ENCODE results near the gene ARHGEF17.

The ARHGEF17 gene

DNA sequence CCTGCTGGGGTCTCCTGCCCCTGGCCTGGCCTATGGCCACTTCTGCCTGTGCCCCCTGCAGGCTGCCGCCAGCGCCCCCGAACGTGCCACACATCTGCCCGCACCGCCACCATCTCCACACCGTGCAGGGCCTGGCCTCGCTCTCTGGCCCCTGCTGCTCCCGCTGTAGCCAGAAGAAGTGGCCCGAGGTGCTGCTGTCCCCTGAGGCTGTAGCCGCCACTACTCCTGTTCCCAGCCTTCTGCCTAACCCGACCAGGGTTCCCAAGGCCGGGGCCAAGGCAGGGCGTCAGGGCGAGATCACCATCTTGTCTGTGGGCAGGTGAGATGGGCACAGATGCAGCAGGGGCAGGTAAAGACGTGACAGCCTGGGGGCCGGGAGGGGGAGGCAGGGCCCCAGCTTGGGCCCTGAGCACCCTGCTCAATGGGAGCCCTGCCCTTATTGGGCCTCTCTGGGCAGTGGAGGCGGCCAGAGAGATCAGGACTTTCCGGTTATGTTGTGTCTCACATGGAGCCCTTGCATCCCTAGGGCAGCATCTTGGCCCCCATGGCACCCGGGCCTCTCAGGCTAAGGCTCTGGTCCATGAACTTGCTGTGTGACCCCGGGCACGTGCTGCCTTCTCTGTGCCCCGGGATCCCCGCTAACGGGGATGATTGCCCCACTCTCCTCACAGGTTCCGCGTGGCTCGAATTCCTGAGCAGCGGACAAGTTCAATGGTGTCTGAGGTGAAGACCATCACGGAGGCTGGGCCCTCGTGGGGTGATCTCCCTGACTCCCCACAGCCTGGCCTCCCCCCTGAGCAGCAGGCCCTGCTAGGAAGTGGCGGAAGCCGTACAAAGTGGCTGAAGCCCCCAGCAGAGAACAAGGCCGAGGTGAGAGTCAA lies 86.6 kb downstream of the ARHGEF17 start:
- H3K27ac ChIP-seq, result no peak overlapping the region

DNA sequence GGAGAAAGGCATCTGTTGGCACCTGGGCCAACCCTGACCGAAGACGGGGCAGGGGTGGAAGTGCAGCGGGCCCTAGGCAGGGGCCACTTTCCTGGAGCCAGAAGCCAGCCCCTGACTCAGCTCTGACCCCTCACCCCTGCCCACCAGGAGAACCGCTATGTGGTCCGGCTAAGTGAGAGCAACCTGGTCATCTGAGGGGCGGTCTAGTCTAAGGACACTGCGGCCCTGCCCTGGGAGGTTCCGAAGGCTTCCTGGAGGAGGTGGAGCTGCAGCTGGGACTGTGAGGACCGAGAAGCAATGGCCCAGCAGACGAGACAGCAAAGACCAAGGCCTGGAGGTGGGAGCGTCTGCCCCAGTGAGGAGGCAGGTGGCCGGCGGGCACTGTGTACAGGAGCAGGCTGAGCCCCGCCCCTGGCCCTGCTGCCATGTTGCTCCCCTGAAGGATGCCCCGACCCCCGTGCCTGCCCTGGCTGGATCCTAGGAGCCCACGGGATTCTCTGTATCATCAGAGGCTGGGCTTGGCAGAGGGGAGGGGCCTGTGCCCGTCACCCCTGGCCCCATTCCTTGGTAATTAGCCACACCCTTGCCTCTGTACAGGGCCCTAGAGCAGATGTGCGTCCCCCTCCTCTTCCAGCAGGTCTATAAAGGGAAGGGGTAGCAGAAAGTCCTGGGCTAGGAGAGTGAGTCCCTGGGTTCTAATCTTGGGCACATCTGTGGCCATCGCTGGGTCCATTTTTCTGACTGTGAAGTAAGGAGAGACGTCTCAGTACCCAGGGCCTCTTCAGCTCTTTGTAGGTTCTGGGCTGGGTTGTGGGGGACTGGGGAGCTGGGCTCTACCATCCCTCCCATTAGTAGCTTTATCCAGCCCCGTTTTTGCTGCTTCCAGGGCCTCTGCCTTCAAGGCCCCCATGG lies 87.5 kb downstream of the ARHGEF17 start:
- no peak overlapping the region for H3K4me3 ChIP-seq
- H3K27ac ChIP-seq, result peak overlapping the region in 1 of 21 experiments; percentile 16

More for the DNA sequence above, 86.6 kb downstream of the ARHGEF17 start:
- no peak overlapping the region for H3K4me3 ChIP-seq

DNA sequence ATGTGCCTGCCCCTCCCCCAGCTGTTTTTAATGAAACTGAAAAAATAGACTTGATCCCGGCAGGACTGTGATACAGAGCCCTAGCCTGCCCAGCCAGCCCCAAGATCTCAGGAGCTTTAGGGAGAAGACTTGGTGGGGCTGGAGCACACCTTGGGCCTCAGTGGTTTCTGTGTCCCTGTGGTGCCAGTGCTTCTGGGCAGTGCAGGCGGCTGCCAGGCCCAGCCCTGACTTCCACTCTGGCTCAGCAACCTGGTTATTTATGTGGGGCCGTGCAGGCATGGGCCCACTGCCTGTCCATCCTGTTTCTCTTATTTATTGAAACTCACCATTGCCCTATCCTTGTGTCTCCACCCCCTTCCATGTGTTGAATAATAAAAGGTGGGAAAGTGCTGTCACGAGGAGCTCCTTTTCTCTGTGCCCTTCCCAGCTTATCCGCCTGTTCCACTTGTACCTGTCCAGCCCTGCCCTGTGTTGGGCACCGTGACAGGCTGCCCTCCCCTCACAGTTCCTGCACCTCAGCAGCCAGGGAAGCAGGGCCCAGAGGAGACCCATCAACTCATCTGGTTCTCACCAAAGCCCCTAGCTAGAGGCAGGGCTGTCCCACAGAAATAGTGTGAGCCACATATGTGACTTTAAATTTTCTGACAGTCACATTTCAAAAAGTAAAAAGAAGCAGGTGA lies 88.3 kb downstream of the ARHGEF17 start:
- peak overlapping the region in 1 of 21 experiments; percentile 16 for H3K27ac ChIP-seq
- no peak overlapping the region for H3K4me3 ChIP-seq

DNA sequence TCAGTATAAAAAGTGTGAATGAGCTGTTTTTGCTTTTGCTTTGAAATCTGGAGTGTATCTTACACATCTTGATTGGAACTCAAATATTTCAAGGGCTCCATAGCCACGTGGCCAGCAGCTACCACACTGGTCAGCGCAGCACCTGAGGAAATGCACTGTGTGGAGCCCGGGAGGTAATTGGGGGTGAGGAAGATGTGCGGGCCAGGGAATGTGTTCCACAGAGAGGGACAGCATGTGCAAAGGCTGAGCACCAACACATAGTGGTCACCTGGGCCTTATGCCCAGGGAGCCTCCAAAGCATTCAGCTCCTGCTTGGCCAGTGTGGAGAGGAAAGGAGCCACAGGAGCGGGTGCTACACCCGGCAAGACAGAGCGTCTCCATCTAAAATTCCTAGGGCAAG lies 88.9 kb downstream of the ARHGEF17 start:
- Histone ChIP-seq H3K4me3 (no peak overlapping the region), H3K27ac (no peak overlapping the region)

DNA sequence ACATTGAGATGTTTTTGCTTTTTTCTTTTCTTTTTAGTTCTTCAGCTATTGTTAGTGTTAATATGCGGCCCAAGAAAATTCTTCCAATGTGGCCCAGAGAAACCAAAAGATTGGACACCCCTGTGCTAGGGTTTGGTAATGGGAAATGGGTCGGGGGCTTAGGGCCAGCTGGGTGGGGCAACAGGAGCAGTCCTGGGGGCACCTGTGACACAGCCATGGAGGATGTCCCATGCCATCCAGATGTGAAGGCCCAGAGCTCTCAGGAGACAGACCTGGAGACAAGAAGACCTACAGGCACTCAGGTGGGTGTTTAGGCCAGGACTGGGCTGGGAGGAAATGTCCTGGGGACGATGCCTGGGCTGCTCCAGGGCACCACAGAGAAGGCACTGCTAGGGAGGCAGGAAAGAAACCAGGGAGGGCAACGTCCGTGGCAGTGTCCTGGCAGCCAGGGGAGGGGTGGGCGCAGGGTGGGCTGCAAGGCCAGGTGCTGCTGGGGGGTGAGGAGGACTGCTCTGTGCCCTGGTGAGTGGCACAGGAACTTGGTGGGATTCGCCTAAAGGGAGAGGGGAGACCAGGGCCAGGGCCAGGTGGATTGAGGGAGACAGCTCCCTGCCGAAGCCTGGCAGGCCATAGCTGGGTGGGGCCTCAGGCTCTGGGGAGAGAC lies 89.5 kb downstream of the ARHGEF17 start:
- H3K4me3 ChIP-seq, result no peak overlapping the region
- no peak overlapping the region for H3K27ac ChIP-seq

DNA sequence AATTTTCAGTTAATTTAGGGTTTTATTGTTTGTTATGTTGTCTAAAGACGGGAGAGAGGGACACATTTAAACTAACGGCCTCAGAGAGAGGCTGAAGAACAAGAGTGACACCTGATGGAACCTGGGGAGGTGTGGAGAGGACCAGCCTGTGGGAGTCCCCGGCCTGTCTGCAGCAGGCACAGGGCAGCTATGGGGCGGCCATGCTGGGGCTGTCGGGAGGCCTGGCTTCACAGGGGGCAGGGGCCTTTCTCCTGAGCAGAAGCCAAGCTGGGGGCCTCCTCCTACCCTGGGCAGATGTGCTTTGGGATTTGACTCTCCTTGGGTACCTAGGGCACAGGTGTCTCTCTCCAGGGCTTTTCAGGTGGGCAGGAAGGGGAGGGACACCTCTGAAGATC lies 90.1 kb downstream of the ARHGEF17 start:
- H3K4me3 ChIP-seq, result no peak overlapping the region
- H3K27ac ChIP-seq, result no peak overlapping the region

DNA sequence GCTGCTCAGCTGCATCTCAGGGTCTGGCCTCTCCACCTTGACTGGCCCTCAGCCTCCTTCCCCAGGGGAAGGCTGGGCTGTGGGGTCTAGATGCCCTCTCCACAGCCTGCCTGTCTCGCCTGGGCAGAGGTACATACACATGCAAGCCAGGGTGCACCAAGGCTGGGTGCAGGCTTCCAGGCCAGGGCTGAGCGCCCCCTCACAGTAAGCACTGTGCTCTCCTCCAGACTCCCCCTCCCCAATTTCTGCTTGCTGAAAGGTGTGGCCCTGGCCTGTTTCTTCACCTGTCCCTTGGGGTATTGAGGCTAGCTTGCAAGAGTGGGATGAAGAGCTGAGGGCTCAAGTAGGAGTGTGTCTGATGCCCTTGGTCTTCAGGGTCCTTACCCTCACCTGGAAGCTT lies 90.6 kb downstream of the ARHGEF17 start:
- Histone ChIP-seq H3K27ac (no peak overlapping the region), H3K4me3 (no peak overlapping the region)

DNA sequence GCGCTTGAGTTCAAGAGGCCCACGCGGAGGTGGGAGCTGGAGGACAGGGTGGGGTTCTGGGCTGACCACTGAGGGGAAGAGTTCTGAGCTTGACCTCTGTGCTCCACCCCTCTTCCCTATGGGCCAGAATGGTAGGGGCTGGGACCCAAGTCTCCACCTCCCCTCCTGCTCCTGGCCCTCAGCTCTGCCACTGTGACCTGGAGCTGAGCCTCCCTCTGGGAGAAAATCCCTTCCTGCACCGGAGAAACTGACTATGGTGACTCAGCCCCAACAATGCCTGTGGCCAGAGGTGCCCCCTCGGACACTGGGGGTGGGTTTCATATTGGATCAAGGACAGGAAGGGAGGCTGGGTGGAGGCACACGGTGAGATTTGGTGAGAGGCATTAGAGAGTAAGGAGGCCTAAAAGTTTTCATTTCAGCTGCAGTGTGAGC lies 91.1 kb downstream of the ARHGEF17 start:
- Histone ChIP-seq H3K4me3 (no peak overlapping the region), H3K27ac (peak overlapping the region in 2 of 21 experiments; percentile 3 to 12)

DNA sequence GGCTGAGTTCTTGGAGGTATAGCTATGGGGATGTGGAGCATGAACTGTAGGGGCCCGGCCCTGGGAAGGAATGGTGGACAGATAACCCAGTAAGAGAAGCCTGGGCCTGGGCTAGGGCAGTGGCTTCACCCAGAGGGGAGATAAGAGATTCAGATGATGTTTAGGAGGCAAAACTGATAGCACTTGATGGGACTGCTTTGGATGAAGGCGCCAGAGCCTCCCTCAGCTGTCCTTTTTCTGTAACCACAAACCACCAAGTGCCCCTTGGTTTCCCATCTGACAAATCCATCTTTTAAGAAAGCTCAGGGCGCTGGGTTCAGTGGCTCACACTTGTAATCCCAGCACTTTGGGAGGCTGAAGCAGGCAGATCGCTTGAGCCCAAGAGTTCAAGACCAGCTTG lies 91.6 kb downstream of the ARHGEF17 start:
- Histone ChIP-seq H3K4me3 (no peak overlapping the region), H3K27ac (peak overlapping the region in 3 of 21 experiments; percentile 2 to 12 (median 3))

DNA sequence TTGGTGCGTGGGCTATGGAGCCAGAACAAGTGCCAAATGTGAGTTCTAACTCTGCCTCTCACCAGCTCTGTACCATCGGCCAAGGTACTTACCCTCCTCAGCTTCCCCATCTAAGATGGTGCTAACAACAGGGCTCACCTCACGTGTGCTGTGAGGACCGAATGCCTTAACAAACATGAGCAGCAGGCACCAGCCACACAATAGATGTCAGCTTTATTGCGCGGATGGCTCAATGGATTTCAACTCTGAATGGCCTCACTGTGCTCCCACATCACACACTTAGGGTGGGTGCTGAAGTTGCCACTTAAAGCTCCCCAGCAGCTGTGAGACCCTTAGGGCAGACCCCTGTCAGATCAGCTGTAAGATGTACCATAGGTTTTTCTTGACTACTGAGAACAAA lies 92.2 kb downstream of the ARHGEF17 start:
- H3K4me3 ChIP-seq, result no peak overlapping the region
- H3K27ac ChIP-seq, result peak overlapping the region in 1 of 21 experiments; percentile 16

DNA sequence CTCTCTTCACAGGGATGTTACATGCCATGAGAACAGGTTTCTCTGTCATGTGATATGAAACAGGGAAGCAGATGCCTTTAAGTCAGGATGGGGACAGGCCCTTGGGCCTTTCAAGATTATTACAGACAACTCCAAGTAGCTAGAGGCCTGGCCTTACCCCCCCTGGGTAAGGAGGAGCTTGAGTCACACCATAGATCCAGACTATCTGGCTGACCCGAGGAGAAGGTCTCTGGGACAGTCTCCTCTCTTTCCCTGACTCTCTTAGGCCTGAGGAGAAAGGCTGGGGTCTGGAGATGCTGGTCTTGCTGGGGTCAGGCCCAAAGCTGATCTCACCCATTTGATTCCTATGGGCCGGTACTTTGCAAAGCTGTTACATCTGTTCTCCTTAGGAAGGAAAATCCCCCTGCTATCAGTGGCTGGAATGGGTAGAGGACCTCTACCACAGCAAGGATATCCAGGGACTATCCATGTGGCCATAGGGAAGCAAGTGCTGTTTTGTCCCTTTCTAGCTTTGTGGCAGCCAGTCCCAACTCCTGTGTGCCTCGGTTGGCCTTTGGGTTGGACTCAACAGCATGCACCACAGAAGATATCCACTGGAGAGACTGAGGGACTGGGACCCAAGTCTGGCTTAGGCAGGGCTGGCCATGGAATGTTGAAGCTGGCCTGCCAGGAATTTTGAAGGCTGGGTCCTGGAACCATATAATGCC lies 93.3 kb downstream of the ARHGEF17 start:
- no peak overlapping the region for H3K27ac ChIP-seq
- H3K4me3 ChIP-seq, result no peak overlapping the region

DNA sequence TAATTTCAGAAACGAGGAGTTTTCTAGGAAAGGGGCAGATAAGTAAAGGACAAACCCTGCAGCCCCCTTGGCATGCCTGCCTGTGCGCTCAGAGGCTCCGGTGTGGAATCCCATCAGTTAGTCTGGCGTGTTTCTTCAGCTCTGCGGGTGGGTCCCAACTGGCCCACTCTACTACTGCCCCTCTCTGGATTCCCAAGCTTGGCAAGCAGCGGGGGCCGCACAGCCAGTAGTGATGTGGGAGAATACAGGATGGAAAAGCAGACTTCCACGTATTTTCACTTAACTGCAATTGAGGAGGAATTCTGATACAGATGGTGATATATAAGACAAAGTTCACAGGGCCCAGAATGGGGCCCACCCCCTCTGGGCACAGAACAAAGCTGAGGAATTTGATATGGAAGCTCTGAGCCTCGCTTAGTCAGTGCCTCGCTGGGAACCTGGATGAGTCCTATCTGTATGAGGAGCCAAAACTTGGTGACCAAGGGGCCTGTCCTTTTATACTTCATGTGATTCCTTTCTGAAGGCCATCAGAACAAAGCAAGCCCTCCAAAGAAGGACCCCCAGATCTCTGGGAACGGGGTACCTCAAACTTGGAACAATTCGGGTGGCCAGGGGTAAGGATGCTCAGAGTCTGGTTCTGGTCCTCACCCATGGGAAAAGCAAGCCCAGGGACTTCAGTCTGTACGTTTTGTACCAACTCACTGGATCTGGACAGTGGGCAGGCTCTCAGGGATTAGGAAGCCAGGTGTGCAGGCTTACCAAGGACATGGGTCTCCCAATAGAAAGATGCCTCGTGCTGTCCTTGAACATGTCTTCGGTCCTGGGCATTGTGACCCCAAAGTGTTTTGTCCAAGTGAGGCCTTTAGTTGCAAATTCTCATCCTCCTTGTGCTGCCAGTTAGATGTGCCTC lies 94.1 kb downstream of the ARHGEF17 start:
- no peak overlapping the region for H3K4me3 ChIP-seq
- no peak overlapping the region for H3K27ac ChIP-seq

DNA sequence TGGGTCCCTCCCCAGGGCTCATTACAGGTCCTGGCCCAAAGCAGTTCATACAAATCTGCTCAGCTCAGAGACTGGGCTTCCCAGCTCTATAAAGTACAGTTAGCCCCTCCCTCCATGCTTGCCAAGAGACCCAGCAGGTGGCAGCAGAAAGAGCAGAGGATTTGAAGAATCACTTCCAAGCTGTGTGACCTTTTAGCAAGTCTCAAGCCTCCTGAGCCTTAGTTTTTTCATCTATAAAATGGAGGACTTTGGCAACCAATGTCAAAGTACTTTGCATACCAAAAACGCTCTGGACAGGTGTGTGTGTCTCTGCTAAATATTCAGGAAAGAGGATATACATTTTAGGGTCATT lies 94.7 kb downstream of the ARHGEF17 start:
- Histone ChIP-seq H3K4me3 (no peak overlapping the region), H3K27ac (no peak overlapping the region)

DNA sequence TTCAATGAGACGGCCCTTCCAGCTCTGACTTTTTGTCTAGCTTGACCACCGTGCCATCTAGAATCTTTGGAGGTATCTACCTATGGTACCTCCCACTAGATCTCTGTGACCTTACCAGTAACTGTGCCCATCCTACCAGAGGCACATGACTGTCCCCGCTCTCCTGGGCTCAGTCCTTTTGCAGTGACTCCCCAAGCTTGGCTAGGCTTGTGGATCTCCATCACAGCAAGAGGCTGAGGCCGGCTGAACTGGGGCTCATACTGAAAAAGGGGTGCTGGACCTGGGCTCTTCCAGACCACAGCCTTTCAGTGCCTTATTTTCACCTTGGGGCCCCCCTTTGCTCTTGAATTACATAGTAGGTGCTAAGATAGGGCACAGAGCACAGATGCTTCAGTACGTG lies 95.5 kb downstream of the ARHGEF17 start:
- H3K4me3 ChIP-seq, result no peak overlapping the region

DNA sequence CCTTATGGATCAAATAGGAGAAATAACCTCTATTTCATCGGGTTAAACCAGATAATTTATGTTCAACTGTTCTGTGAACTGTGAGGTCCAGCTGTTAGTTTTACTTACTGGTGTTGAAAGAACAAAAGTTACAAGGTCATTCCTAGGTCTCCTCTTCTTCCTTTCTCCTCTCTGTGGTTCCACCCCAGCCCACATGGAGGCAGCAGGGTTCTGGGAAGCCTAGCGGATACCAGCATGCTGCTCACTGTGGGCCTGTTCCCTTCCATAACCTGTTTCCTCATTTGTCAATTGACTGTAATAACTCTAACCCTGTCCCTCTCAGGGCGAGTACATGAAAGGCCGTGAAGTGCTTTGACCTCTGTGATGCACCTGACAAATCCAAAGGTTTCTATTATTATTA lies 96.0 kb downstream of the ARHGEF17 start:
- Histone ChIP-seq H3K27ac (no peak overlapping the region), H3K4me3 (no peak overlapping the region)

More for the DNA sequence above, 95.5 kb downstream of the ARHGEF17 start:
- H3K27ac ChIP-seq, result no peak overlapping the region

DNA sequence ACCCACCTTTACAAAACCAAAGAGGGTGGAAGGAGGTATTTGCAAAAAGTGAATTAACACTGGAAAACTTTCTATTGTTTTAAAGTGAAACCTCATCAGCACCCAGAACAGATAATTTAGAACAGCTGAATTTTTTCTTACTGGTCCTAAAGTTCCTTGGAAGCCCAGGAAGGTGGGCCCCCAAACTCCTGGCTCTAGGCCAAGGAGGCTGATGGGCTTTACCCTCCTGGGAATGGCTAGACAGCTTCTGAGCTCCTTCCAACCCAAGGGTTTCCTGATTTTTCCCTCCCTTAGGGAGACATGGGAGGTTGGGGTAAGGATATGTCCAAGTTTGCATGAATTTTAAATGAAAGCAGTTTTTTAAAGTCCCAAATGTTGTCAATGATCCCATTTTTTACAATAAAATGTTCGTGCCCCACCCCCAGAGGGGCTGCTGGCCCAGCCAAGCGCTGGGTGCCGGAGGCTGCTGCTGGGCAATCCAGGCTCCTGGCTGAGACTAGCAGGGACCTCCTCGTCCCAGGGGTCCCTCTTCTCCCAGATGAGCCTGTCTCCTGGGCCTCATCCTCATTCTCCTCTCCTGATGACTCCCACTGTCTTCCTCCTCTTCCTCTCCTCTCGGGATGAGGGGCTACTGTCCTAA lies 96.5 kb downstream of the ARHGEF17 start:
- Histone ChIP-seq H3K27ac (no peak overlapping the region), H3K4me3 (no peak overlapping the region)

DNA sequence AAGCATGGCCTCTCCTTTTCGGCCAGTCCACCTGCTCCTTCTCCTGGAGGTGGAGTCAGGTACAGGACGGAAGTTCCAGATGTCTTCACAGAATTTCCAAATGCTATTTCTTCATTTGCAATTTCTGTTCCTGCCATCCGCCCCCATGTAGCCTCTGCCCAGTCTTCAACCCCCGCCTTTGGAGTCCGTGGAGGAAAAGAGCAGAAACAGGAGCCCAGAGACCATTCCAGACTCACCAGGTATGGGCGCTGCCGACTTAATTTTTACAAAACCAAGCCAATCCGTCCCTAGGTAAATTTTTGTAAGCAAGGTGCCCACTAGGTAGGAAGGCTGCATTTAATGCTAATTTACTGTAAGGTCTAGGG lies 97.1 kb downstream of the ARHGEF17 start:
- peak overlapping the region in 1 of 21 experiments; percentile 20 for H3K27ac ChIP-seq
- H3K4me3 ChIP-seq, result no peak overlapping the region

DNA sequence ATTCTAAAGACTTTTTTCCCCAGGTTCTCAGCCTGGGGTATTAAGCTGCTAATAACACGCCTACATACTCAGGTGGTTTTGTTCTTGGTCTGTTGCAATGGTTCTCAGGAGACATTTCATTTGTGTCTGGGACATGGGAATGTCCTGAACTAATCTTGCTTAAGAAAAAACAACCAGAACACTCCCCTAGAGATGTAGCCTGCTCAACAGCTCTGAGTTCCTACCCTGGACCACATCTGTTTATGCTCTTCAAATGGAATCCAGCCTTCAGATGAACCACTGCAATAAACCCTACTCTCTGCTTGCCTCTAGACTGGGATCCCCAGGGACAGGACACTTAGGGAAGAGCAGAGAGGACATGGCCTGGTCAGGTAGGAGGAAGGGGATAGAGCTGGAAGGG lies 98.1 kb downstream of the ARHGEF17 start:
- H3K4me3 ChIP-seq, result no peak overlapping the region
- no peak overlapping the region for H3K27ac ChIP-seq

All from skin epidermis (tissue), 12 donors.